ENCODE results near the gene ACBD4. TPM values are rescaled to one million over a fixed set of nuclear protein-coding genes. Genes with fewer than 3 reads are reported as not detected.

Gene ACBD4
- total RNA-seq, 4 donors from 2014 or later: 8.2 to 14.9 (median 10.1) TPM

GRCh38 chr17:45128331-45128730, 7.2 kb upstream of the ACBD4 start:
- DNase-seq (ENCODE audit: low spot score in 2 of 2): no peak
- TF ChIP-seq CTCF (IDR thresholded peaks at IDR 0.05): no peak
- H3K4me3 ChIP-seq (ENCODE audit: low read depth, poor library complexity, severe bottlenecking): no peak overlapping the region
- 69 to 83% methylated on average over 3 to 5 of the region's 5 CpGs for WGBS, 2 donors
- intact Hi-C loops (cut with DNase I; ENCODE audit: low total_unique reads): no loop called here

- WGBS, 2 donors: 89 to 97% methylated on average over 2 of the region's 2 CpGs
- intact Hi-C loops (cut with DNase I; ENCODE audit: low total_unique reads): no loop called here
- no peak for TF ChIP-seq CTCF (IDR thresholded peaks at IDR 0.05)
- no peak for TF ChIP-seq POLR2A (IDR thresholded peaks at IDR 0.05)
- H3K4me3 ChIP-seq (ENCODE audit: low read depth, poor library complexity, severe bottlenecking): no peak overlapping the region
- no peak for DNase-seq (ENCODE audit: low spot score in 2 of 2)
Measured at GRCh38 chr17:45128989-45129388, 6.5 kb upstream of the ACBD4 start.

- intact Hi-C loops (cut with DNase I; ENCODE audit: low total_unique reads): no loop called here
- DNase-seq (ENCODE audit: low spot score in 2 of 2): no peak
- H3K4me3 ChIP-seq (ENCODE audit: low read depth, poor library complexity, severe bottlenecking): no peak overlapping the region
- no peak for TF ChIP-seq CTCF (IDR thresholded peaks at IDR 0.05)
- TF ChIP-seq POLR2A (IDR thresholded peaks at IDR 0.05): no peak
- 50 to 64% methylated on average over 9 to 10 of the region's 10 CpGs for WGBS, 2 donors
Measured at GRCh38 chr17:45129426-45129939, 6.0 kb upstream of the ACBD4 start.

- no peak overlapping the region for H3K4me3 ChIP-seq (ENCODE audit: low read depth, poor library complexity, severe bottlenecking)
- TF ChIP-seq POLR2A (IDR thresholded peaks at IDR 0.05): no peak
- WGBS, 2 donors: 51 to 60% methylated on average over 13 of the region's 13 CpGs
- no peak for DNase-seq (ENCODE audit: low spot score in 2 of 2)
- intact Hi-C loops (cut with DNase I; ENCODE audit: low total_unique reads): no loop called here
Measured at GRCh38 chr17:45129940-45130680, 5.4 kb upstream of the ACBD4 start.

- DNase-seq (ENCODE audit: low spot score in 2 of 2): no peak
- H3K4me3 ChIP-seq (ENCODE audit: low read depth, poor library complexity, severe bottlenecking): no peak overlapping the region
- intact Hi-C loops (cut with DNase I; ENCODE audit: low total_unique reads): no loop called here
- TF ChIP-seq CTCF (IDR thresholded peaks at IDR 0.05) (no peak), POLR2A (IDR thresholded peaks at IDR 0.05) (no peak)
- 77% methylated on average over 16 to 17 of the region's 17 CpGs for WGBS, 2 donors
Measured at GRCh38 chr17:45130681-45131615, 4.5 kb upstream of the ACBD4 start.
